Astrocyte of the spinal cord (primary cell): ENCODE measurements around the gene TNIK.
A peak's percentile ranks its signal among the peaks of the same experiment; 100 is the strongest.

ENCODE experiments used
- DNase-seq: peaks from one replicate; pipeline ENCODE4 v3.0.0; 2011; ENCODE audit warnings: low read depth, low spot score
- H3K4me3 ChIP-seq: 2 replicates; pipeline ENCODE4 v1.5.1; 2011; ENCODE audit warnings: low read depth, mild to moderate bottlenecking, low read length, moderate library complexity
- in situ Hi-C: cut with HindIII; loops from 2 replicates; pipeline ENCODE4 v1.10.0; 2017; ENCODE audit warnings: low sequenced_read_pairs
- TF ChIP-seq, protein P1 (sequence below): IDR thresholded peaks from 2 replicates; pipeline ENCODE4 v1.5.1; 2012; ENCODE audit warnings: low read depth, mild to moderate bottlenecking, low read length, inconsistent platforms

Gene TNIK

DNA sequence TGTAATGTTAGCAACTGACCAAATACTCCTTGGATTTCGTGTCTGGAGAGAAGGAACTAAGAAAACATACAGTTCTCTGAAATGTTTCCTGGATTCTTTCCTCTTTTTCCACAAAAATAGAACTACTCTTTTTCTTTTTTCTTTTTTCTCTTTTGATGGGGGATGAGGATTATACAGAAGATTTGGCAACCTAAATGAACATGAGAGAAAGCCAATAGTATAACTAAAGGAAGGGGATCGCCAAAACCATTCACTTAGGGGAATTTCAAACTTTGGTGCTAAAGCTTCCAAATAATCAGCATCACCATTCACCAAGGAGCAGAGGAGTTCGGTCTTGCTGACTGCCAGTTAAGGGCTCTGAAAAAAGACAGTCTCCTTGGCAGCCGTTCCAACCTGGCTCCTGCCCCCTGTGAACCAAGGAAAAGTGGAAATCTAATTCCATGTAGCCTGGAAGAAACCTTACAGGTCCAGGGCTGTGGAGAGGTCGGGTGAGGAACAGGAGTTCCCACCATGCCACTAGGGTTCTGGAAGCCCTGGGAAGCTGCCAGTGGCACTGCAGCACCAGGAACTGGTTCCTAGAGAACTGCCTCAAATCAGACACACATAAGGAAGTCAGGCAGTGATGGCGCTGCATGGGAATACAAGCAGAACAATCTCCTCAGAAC is 176.9 kb downstream of the TNIK start:
- TF ChIP-seq, protein P1, sequence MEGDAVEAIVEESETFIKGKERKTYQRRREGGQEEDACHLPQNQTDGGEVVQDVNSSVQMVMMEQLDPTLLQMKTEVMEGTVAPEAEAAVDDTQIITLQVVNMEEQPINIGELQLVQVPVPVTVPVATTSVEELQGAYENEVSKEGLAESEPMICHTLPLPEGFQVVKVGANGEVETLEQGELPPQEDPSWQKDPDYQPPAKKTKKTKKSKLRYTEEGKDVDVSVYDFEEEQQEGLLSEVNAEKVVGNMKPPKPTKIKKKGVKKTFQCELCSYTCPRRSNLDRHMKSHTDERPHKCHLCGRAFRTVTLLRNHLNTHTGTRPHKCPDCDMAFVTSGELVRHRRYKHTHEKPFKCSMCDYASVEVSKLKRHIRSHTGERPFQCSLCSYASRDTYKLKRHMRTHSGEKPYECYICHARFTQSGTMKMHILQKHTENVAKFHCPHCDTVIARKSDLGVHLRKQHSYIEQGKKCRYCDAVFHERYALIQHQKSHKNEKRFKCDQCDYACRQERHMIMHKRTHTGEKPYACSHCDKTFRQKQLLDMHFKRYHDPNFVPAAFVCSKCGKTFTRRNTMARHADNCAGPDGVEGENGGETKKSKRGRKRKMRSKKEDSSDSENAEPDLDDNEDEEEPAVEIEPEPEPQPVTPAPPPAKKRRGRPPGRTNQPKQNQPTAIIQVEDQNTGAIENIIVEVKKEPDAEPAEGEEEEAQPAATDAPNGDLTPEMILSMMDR = no peak
- no peak for DNase-seq
- in situ Hi-C loops = no loop called here
- H3K4me3 ChIP-seq = no peak overlapping the region

DNA sequence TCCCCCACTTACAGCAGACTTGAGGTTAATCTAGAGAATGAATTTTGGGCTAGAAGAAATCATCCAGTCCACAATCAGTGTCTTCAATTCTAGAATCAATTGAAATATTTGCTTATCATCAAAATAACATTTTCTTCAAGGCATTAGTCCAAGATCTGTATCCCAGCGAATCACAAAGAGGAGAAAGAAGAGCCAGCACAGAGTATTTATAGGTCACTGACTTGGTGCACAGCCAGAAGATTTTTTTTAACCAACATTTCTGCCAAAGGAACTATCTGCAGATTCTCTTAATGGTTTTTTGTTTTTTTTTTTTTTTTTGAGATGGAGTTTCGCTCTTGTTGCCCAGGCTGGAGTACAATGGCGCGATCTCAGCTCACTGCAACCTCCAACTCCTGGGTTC is 178.2 kb downstream of the TNIK start:
- H3K4me3 ChIP-seq = no peak overlapping the region
- in situ Hi-C loops = no loop called here
- peak; percentile 77 for DNase-seq
- TF ChIP-seq, protein P1 = no peak

DNA sequence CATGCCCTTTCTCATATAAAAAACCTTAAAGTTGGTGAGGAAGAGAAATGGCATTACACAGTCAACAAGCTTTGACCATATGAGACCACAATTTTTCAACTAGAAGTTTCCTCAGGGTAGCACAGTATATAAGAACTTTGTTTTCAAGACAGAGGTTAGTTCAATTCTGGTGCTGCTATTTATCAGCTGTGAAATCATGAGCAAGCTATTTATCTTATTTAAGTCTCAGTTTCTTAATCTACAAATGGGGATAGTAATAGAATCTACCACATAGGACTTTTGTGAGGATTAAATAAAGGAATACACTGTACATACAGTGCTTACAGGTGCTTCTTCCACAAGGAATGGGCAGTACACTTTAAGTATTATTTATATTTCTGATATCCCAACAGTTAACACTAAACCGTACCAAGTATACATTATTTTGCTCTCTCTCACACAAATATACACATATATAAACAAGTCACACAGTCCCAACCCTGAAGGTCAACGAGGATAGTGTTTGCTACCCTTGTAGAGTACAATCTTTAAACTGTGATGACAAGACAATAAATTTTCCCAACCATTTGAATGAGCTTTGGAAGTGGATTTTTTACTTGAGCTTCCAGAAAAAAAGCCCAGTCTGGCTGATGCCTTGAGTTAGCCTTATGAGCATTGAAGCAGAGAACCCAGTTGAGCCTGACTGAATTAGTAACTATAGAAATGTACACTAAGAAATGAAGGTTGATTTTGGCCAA is 178.8 kb downstream of the TNIK start:
- TF ChIP-seq, protein P1 = no peak
- H3K4me3 ChIP-seq = no peak overlapping the region
- in situ Hi-C loops = no loop called here
- DNase-seq = no peak

DNA sequence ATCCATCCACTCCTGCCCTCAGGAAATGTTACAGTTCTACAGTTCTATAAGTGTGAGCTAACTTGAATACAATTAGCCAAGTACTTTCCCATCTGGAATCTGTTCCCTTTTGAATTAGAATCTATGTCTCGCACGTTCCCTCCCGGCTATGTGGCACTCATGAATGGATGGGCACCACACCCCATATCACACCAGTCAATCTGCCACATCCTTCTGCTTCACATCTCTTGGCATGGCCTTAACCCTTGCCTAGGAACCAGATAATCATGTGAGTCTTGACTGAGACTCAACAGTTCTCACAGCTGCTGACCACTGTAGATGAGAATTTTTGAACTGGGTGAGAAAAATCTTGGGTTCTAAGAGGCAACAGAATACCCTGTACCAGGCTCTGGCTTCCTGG is 180.2 kb downstream of the TNIK start:
- in situ Hi-C loops = no loop called here
- TF ChIP-seq, protein P1 = no peak
- H3K4me3 ChIP-seq = no peak overlapping the region
- DNase-seq = no peak

DNA sequence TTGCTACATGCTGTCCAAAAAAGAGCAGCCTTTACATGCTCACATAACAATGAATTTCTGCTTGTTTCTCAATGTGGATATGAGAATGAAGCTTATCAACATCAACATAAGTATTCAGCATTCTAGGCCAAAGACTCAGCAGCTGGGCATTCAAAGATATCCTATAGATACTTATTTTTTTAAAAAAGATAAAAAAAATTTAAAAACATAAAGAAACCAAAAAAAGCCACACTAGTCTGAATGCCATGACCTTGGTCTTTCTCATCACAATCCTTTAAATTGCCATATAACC is 182.0 kb downstream of the TNIK start:
- TF ChIP-seq, protein P1 = no peak
- H3K4me3 ChIP-seq = no peak overlapping the region
- in situ Hi-C loops = no loop called here
- no peak for DNase-seq

DNA sequence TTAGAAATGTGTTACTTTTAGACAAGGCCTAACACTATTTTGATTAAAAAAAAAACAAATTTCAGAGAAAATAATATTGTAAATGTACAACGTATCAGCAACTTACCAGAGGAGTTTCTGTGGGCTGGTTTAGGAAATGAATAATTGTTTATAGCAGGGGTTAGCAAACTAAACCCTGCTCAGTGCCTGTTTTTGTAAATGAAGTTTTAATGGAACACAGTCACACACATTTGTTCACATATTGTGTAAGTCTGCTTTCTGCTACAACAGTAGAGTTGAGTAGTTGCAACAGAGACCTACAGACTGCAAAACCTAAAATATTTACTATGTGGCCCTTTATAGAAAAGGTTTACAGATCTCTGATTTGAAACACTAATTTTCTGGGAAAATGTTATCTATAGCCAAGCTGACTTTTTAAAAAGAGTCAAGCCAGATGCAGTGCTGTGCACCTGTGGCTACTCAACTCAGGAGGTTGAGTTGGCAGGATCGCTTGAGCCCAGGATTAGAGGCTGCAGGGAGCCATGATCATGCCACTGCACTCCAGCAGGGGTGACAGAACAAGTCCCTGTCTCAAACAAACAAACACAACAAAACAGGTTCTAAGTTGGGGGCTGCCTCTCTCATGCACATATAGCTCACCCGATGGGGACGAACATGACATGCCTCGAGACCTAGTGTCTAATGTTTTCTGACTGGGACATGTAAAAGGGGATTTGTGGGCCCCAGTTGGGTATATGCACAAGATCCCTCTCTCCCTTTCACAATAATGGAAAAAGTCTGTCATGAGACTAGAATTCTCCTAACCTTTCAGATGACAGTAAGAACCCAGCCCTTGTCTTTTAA is 182.5 kb downstream of the TNIK start:
- DNase-seq = no peak
- TF ChIP-seq, protein P1 = no peak
- in situ Hi-C loops = no loop called here
- no peak overlapping the region for H3K4me3 ChIP-seq
